ENCODE data around the gene PTPN2. TPM values are rescaled to one million over a fixed set of nuclear protein-coding genes. Genes with fewer than 3 reads are reported as not detected.

The PTPN2 gene
- total and polyA plus RNA-seq, 2 donors (not counting 1 experiment from before 2014, with no cell fraction given) = 41.2 to 75.5 TPM

DNA sequence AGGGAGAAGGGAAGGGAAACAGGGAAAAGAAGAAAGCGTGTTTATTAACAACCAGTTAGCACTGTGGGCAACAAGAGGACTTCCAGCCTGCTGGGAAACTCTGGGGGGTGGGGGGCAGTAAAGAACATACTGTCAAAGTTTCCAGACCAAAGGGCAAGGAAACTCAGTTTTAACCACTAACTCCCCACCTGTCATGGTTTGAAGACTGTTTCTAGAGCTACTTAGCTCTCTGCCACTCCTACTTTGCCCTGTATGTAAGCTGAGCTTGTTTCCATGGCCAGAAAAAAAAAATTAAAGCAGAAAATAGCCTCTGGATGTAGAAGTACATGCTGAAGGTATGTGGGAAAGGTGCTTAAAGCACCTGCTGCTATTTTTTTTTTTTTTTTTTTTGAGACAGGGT is 11.0 kb upstream of the PTPN2 start:
- H3K27me3 Mint-ChIP-seq = peaks cover 33% of the 10 kb centered on the region
- ChIA-PET POLR2A (no interaction called here), CTCF (interaction anchor here (0.7 to 6.9 kb wide), 6 partner anchors 39 to 918 kb away, joined by 3 to 69 read pairs (median 18); no protein-coding TSS in a partner anchor)
- Histone ChIP-seq H3K36me3 (replicated peaks in 1 of 2; ENCODE audit: control extremely low read depth in 1 of 2, control insufficient read depth in 1 of 2, extremely low read depth in 1 of 2, insufficient read depth in 2 of 2, low read length in 1 of 2) (no peaks in the 10 kb centered on the region), H2AFZ (ENCODE audit: insufficient read depth, low read depth, low read length, poor library complexity, severe bottlenecking) (no peak overlapping the region), H3K9me3 (ENCODE audit: control extremely low read depth in 1 of 3, control insufficient read depth in 2 of 3, insufficient read depth in 1 of 3, low read length in 2 of 3) (peaks cover 0 to 5% (median 3%) of the 10 kb centered on the region in 3 donors), H3K4me3 (ENCODE audit: control extremely low read depth in 1 of 5, extremely low read depth in 1 of 5, insufficient read depth in 1 of 5, low read depth in 2 of 5, low read length in 4 of 5) (no peak overlapping the region), H3K4me2 (replicated peaks; ENCODE audit: low read depth, low read length, poor library complexity, severe bottlenecking) (no peak overlapping the region), H3K4me1 (ENCODE audit: control insufficient read depth in 2 of 2, insufficient read depth in 2 of 2, low read length in 2 of 2) (peaks cover 0 to 2% of the 10 kb centered on the region in 2 donors), H3K27ac (ENCODE audit: low read length in 2 of 2) (no peak overlapping the region), H3K79me2 (ENCODE audit: control insufficient read depth, insufficient read depth, low read length) (peaks cover 6% of the 10 kb centered on the region), H3K27me3 (replicated peaks in 1 of 4; ENCODE audit: control extremely low read depth in 1 of 4, control insufficient read depth in 3 of 4, insufficient read depth in 4 of 4, low read length in 3 of 4) (peaks cover 0 to 33% (median 15%) of the 10 kb centered on the region in 4 experiments), H4K20me1 (ENCODE audit: control insufficient read depth, insufficient read depth, low read length, poor library complexity, severe bottlenecking) (no peaks in the 10 kb centered on the region), H3K9ac (ENCODE audit: low read length) (no peak overlapping the region)
- intact Hi-C loops (cut with micrococcal nuclease) = no loop called here
- no peak for TF ChIP-seq EZH2 (IDR thresholded peaks at IDR 0.05; ENCODE audit: borderline replicate concordance, insufficient read depth, low read depth, low read length, poor library complexity, severe bottlenecking)
- TF ChIP-seq CTCF (IDR thresholded peaks at IDR 0.05) = no peak
- no peak overlapping the region for H3K4me3 Mint-ChIP-seq
- ATAC-seq (ENCODE audit: low read depth) = no peak
- H3K9me3 Mint-ChIP-seq (ENCODE audit: insufficient read depth) = no peaks in the 10 kb centered on the region
- DNase-seq = no peak
- H3K27ac Mint-ChIP-seq = no peak overlapping the region
- WGBS (ENCODE audit: insufficient coverage) = no CpG with 5 or more reads among the region's 1 CpG
- peaks cover 6% of the 10 kb centered on the region for H3K4me1 Mint-ChIP-seq

- 100% methylated on average over 1 of the region's 6 CpGs for WGBS (ENCODE audit: insufficient coverage)
- peaks cover 17% of the 10 kb centered on the region for H3K79me2 ChIP-seq (ENCODE audit: control insufficient read depth, insufficient read depth, low read length)
- no peak overlapping the region for H2AFZ ChIP-seq (ENCODE audit: insufficient read depth, low read depth, low read length, poor library complexity, severe bottlenecking)
- DNase-seq (no peak), ATAC-seq (ENCODE audit: low read depth) (no peak)
- no peak overlapping the region for H3K4me3 Mint-ChIP-seq
- CTCF ChIA-PET = interaction anchor here (0.6 to 6.9 kb wide), 5 partner anchors 70 to 233 kb away, joined by 3 to 69 read pairs (median 6); no protein-coding TSS in a partner anchor
- H3K27me3 Mint-ChIP-seq = peaks cover 13% of the 10 kb centered on the region
- intact Hi-C loops (cut with micrococcal nuclease) = no loop called here
- H3K4me1 ChIP-seq (ENCODE audit: control insufficient read depth in 2 of 2, insufficient read depth in 2 of 2, low read length in 2 of 2) = peaks cover 2 to 9% of the 10 kb centered on the region in 2 donors
- H3K9me3 ChIP-seq (ENCODE audit: control extremely low read depth in 1 of 3, control insufficient read depth in 2 of 3, insufficient read depth in 1 of 3, low read length in 2 of 3) = peaks cover 1 to 5% (median 3%) of the 10 kb centered on the region in 3 donors
- no peaks in the 10 kb centered on the region for H4K20me1 ChIP-seq (ENCODE audit: control insufficient read depth, insufficient read depth, low read length, poor library complexity, severe bottlenecking)
- peaks cover 13% of the 10 kb centered on the region for H3K4me1 Mint-ChIP-seq
- no peaks in the 10 kb centered on the region for H3K36me3 ChIP-seq (replicated peaks in 1 of 2; ENCODE audit: control extremely low read depth in 1 of 2, control insufficient read depth in 1 of 2, extremely low read depth in 1 of 2, insufficient read depth in 2 of 2, low read length in 1 of 2)
- H3K4me3 ChIP-seq (ENCODE audit: control extremely low read depth in 1 of 5, extremely low read depth in 1 of 5, insufficient read depth in 1 of 5, low read depth in 2 of 5, low read length in 4 of 5) = no peak overlapping the region
- TF ChIP-seq CTCF (IDR thresholded peaks at IDR 0.05) (no peak), EZH2 (IDR thresholded peaks at IDR 0.05; ENCODE audit: borderline replicate concordance, insufficient read depth, low read depth, low read length, poor library complexity, severe bottlenecking) (no peak)
- H3K27me3 ChIP-seq (replicated peaks in 1 of 4; ENCODE audit: control extremely low read depth in 1 of 4, control insufficient read depth in 3 of 4, insufficient read depth in 4 of 4, low read length in 3 of 4) = peaks cover 0 to 19% (median 9%) of the 10 kb centered on the region in 4 experiments
- no peak overlapping the region for H3K27ac Mint-ChIP-seq
- H3K4me2 ChIP-seq (replicated peaks; ENCODE audit: low read depth, low read length, poor library complexity, severe bottlenecking) = no peak overlapping the region
- no peak overlapping the region for H3K27ac ChIP-seq (ENCODE audit: low read length in 2 of 2)
- POLR2A ChIA-PET = no interaction called here
- no peaks in the 10 kb centered on the region for H3K9me3 Mint-ChIP-seq (ENCODE audit: insufficient read depth)
- no peak overlapping the region for H3K9ac ChIP-seq (ENCODE audit: low read length)
These were observed 7.5 kb upstream of the PTPN2 start for GRCh38 chr18:12891561-12891960.

All from B cell (primary cell).